Psoas muscle (tissue), 8 donors: Measurements from ENCODE around the gene GPALPP1. TPM values are rescaled to one million over a fixed set of nuclear protein-coding genes. Genes with fewer than 3 reads are reported as not detected.
A peak's percentile ranks its signal among the peaks of the same experiment; 100 is the strongest.

ENCODE experiments used
- ATAC-seq, 4 donors: fragments of 200-7000 bp; cut with Tn5 transposase; one replicate each; pipeline ENCODE4 v1.9.1; 2020; ENCODE audit warnings: moderate library complexity in 3 of 4, mild to moderate bottlenecking in 2 of 4
- DNase-seq, 2 donors: peaks; one replicate each; pipeline ENCODE4 v3.0.0-alpha.2; 2020
- H3K27ac ChIP-seq: fragments of 200-600 bp; one replicate; pipeline ENCODE4 v1.8.0; 2022
- H3K27me3 ChIP-seq, 3 donors: fragments of 200-600 bp in 1 of 3; one replicate each; pipeline versions ENCODE4 v1.6.1 to v1.8.0; 2013 to 2022; ENCODE audit warnings: low read length in 2 of 3, mild to moderate bottlenecking in 2 of 3, moderate library complexity in 1 of 3; ENCODE audit not compliant: insufficient read depth in 3 of 3
- H3K36me3 ChIP-seq, 2 donors: fragments of 200-600 bp in 1 of 2; one replicate each; pipeline versions ENCODE4 v1.6.1 to v1.8.0; 2013 to 2022; ENCODE audit warnings: low read depth in 1 of 2, mild to moderate bottlenecking in 1 of 2, moderate library complexity in 1 of 2; ENCODE audit not compliant: insufficient read depth in 1 of 2
- H3K4me1 ChIP-seq: fragments of 200-600 bp; one replicate; pipeline ENCODE4 v1.8.0; 2022
- H3K4me3 ChIP-seq: fragments of 200-600 bp; one replicate; pipeline ENCODE4 v1.8.0; 2022; ENCODE audit warnings: mild to moderate bottlenecking
- H3K9me3 ChIP-seq: fragments of 200-600 bp; one replicate; pipeline ENCODE4 v1.8.0; 2022
- WGBS, 3 donors: extraction: QIAGEN DNeasy Blood & Tissue Kit; methylation state at CpG; one replicate each; pipeline versions ENCODE4 v1.1.6 to v1.1.7; 2013; 5-methylcytosine and 5-hydroxymethylcytosine counted together
- intact Hi-C, 2 donors: fragments of 100-400 bp; cut with DNase I; formaldehyde crosslinking; loops; one replicate each; pipeline versions ENCODE4 v1.11.0 to v1.14.2; 2022
- polyA plus RNA-seq, 3 donors: library from polyadenylated mRNA; stranded (reverse); fragments of 200-250 nt; gene quantifications; one replicate each; pipeline ENCODE4 v1.2.3, GENCODE V29; 2013
- total RNA-seq, 4 donors: library from RNA; stranded (reverse); fragmentation: NEBNext Ultra II Directional in 2 of 4; extraction: Animal tissue kit (Norgen Biotek cat#: 25700) in 2 of 4; gene quantifications; one replicate each; pipeline versions ENCODE4 v1.2.1 to v1.2.4, GENCODE V29; 2021 to 2023
- TF ChIP-seq, protein P1 (sequence below): fragments of 200-600 bp; IDR thresholded peaks from one replicate; pipeline ENCODE4 v1.8.0; 2022; ENCODE audit warnings: antibody characterized with exemption
- donor health status: healthy with polysubstance abuse.
- donor health status: DM: no; HTN: no; CAD: no; lungs with moderate emphysema.
- donor health status: Bipolar disorder and iron deficiency.
- donor health status: healthy.
- donor health status: DM: yes; HTN: yes; CAD: no.
- donor health status: DM: no; HTN: no; CAD: no.
- donor health status: DM: no; HTN: no; CAD: no.
- donor health status: DM: yes; HTN: yes; CAD: no.

The GPALPP1 gene
- total and polyA plus RNA-seq, 7 donors = 5.4 to 16.2 (median 12.0) TPM

DNA sequence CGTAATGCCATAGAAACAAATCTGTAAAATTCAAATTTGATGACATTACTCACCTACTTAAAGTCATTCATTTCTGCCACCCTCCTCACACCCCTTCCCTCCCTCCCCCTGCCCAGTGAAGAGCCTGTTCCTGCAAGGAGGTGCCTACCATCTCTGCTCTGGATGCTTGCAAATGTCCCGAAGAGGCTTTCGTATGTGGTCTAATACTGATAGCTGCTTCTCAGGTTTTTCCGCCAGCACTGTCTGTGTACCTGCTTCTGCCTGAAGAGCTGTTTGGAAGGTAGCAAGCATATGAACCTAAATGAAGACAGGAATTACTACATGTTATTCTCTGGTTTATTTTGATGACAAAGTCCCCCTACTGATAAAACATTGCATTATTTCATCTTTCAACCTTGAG is 57.1 kb downstream of the GPALPP1 start:
- Histone ChIP-seq H3K4me1 (peaks cover 4% of the 10 kb centered on the region), H3K27me3 (no peaks in the 10 kb centered on the region), H3K4me3 (peak overlapping the region; percentile 64), H3K36me3 (no peaks in the 10 kb centered on the region), H3K27ac (no peak overlapping the region), H3K9me3 (no peaks in the 10 kb centered on the region)
- WGBS, 3 donors = 80 to 88% (median 88%) methylated on average over 4 of the region's 4 CpGs
- TF ChIP-seq, protein P1, sequence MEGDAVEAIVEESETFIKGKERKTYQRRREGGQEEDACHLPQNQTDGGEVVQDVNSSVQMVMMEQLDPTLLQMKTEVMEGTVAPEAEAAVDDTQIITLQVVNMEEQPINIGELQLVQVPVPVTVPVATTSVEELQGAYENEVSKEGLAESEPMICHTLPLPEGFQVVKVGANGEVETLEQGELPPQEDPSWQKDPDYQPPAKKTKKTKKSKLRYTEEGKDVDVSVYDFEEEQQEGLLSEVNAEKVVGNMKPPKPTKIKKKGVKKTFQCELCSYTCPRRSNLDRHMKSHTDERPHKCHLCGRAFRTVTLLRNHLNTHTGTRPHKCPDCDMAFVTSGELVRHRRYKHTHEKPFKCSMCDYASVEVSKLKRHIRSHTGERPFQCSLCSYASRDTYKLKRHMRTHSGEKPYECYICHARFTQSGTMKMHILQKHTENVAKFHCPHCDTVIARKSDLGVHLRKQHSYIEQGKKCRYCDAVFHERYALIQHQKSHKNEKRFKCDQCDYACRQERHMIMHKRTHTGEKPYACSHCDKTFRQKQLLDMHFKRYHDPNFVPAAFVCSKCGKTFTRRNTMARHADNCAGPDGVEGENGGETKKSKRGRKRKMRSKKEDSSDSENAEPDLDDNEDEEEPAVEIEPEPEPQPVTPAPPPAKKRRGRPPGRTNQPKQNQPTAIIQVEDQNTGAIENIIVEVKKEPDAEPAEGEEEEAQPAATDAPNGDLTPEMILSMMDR = no peak
- DNase-seq (no peak), ATAC-seq (no peak)
- intact Hi-C loops = loop anchor here (2.0 to 5.0 kb wide), 3 partner anchors 71 to 261 kb away; no protein-coding TSS in a partner anchor

GRCh38 chr13:45047394-45048310 is 58.3 kb downstream of the GPALPP1 start:
- intact Hi-C loops = loop anchor here (1.0 to 5.0 kb wide), 5 partner anchors 70 to 262 kb away; no protein-coding TSS in a partner anchor
- H3K9me3 ChIP-seq = no peaks in the 10 kb centered on the region
- ATAC-seq = peak; percentile 84 to 97 (median 88)
- H3K36me3 ChIP-seq = no peaks in the 10 kb centered on the region
- DNase-seq = peak; percentile 55 to 72
- H3K27me3 ChIP-seq = no peaks in the 10 kb centered on the region
- peaks cover 4% of the 10 kb centered on the region for H3K4me1 ChIP-seq
- H3K4me3 ChIP-seq = peak overlapping the region; percentile 64
- no peak overlapping the region for H3K27ac ChIP-seq
- 12 to 15% (median 13%) methylated on average over 10 of the region's 10 CpGs for WGBS, 3 donors
- TF ChIP-seq, protein P1 = peak; percentile 86

- ATAC-seq = no peak
- no peak for DNase-seq
- H3K4me3 ChIP-seq = no peak overlapping the region
- no peak overlapping the region for H3K27ac ChIP-seq
- intact Hi-C loops = loop anchor here (5.0 kb wide), 2 partner anchors 68 to 258 kb away; no protein-coding TSS in a partner anchor
- no peaks in the 10 kb centered on the region for H3K27me3 ChIP-seq
- peaks cover 4% of the 10 kb centered on the region for H3K4me1 ChIP-seq
- TF ChIP-seq, protein P1 = no peak
- no peaks in the 10 kb centered on the region for H3K36me3 ChIP-seq
- 60 to 74% (median 64%) methylated on average over 6 of the region's 6 CpGs for WGBS, 3 donors
- H3K9me3 ChIP-seq = no peaks in the 10 kb centered on the region
These were observed 59.6 kb downstream of the GPALPP1 start for GRCh38 chr13:45048890-45049407.

DNA sequence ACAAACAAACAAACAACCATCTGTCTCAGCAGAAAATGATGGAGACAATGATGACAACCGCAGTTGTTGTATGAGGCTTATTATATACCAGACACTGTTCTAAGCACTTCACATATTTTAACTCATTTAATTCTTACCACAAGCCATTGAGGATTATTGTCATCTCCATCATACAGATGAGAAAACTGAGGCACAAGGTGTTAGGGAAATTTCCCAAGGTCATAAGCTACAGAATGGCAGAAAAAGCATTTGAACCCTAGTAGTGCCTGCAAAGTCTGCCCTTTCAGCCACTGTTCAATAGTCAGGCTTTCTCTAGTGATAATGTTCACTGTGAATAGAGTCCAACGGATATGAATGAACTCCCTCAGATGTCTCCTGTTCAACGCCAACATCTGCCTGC is 60.1 kb downstream of the GPALPP1 start:
- Histone ChIP-seq H3K27me3 (no peaks in the 10 kb centered on the region), H3K4me3 (no peak overlapping the region), H3K9me3 (no peaks in the 10 kb centered on the region), H3K27ac (no peak overlapping the region), H3K4me1 (peaks cover 4% of the 10 kb centered on the region), H3K36me3 (no peaks in the 10 kb centered on the region)
- TF ChIP-seq, protein P1 = no peak
- DNase-seq (no peak), ATAC-seq (no peak)
- intact Hi-C loops = loop anchor here (5.0 kb wide), 2 partner anchors 68 to 258 kb away; no protein-coding TSS in a partner anchor
- WGBS, 3 donors = 83 to 95% (median 88%) methylated on average over 3 of the region's 3 CpGs
